Activated T-helper 1 cell treated with anti-CD3 and anti-CD28 coated beads, Interleukin-2, amount 50 U/mL, for 16 hours (primary cell): Measurements from ENCODE around the gene ZNF525.
A peak's percentile ranks its signal among the peaks of the same experiment; 100 is the strongest.
"Not testable (repeated sequence)": the region's sequence is repeated elsewhere in the genome, so short reads cannot be mapped to it uniquely, and the experiment has no call there.

ENCODE experiments used
- DNase-seq, 2 donors: peaks; one replicate each; pipeline ENCODE4 v3.0.0-alpha.2; 2020; ENCODE audit warnings: low read depth in 1 of 2, low spot score in 1 of 2

Gene ZNF525

DNA sequence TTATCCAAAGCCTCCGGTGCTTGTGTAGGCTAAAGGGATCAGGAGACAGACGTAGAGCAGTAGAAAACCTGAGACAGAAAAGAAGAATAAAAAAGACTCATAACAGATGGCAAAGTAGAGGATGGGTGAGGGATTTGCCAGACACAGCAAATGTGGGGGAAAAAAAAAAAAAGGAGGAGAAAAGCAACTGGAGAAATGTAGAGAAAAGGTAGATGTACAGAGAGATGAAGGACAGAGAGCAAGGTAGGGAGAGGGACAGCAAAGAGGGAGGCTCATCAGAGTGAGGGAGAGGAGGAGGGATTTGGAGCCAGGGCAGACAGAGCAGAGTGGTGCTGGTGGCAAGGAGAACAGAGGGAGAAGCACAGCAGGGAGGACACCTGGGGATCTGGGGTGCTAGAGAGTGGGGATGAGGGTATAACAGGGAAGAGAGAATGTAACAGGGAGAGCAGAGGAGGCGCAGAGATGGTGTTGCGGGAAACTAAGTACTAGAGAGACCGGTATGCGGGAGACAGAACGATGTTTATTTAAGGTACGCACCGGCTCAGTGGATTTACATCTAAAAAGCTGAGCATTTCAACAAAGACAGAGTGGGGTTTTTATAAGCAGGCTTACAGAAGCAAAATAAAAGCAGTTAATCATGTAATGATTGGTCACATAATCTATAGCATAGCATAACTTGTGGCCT lies 30.5 kb downstream of the ZNF525 start:
- not testable (repeated sequence) for DNase-seq

- DNase-seq, result no peak
Observed at GRCh38 chr19:53396525-53396868, 31.0 kb downstream of the ZNF525 start.

DNA sequence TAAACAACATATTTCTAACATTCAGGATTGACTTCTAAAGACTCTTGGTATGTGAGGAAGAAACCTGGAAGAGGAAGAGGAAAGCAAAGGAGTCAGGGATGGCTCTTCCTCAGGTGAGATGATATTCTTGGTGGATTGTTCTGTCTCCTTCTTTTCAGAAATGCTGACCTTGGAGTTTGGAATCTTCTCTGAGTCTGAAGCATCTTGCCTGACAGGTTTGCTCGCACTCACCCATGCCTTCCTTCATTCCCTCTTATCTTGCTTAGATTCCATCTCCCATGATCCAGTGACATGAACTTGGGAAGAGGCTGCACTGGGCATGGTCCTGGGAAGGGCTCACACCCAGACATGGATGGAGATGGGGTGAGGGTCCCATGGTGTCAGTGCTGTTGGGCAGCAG lies 32.4 kb downstream of the ZNF525 start:
- not testable (repeated sequence) for DNase-seq

GRCh38 chr19:53409505-53410204 lies 44.1 kb downstream of the ZNF525 start:
- no peak for DNase-seq

DNA sequence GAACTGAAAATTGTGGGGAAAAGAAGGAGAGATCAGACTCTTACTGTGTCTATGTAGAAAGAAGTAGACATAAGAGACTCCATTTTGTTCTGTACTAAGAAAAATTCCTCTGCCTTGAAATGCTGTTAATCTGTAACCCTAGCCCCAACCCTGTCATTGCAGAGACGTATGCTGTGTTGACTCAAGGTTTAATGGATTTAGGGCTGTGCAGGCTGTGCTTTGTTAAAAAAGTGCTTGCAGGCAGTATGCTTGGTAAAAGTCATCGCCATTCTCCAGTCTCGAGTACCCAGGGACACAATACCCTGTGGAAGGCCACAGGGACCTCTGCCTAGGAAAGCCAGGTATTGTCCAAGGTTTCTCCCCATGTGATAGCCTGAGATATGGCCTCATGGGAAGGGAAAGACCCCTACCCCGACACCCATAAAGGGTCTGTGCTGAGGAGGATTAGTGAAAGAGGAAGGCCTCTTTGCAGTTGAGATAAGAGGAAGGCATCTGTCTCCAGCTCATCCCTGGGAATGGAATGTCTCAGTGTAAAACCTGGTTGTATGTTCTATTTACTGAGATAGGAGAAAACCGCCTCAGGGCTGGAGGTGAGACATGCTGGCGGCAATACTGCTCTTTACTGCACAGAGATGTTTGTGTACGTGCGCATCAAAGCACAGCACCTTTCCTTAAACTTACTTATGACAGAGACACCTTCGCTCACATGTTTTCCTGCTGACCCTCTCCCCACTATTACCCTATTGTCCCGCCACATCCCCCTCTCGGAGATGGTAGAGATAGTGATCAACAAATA lies 55.2 kb downstream of the ZNF525 start:
- not testable (repeated sequence) for DNase-seq

- DNase-seq, result no peak
Observed at GRCh38 chr19:53422551-53422950, 57.0 kb downstream of the ZNF525 start.

DNA sequence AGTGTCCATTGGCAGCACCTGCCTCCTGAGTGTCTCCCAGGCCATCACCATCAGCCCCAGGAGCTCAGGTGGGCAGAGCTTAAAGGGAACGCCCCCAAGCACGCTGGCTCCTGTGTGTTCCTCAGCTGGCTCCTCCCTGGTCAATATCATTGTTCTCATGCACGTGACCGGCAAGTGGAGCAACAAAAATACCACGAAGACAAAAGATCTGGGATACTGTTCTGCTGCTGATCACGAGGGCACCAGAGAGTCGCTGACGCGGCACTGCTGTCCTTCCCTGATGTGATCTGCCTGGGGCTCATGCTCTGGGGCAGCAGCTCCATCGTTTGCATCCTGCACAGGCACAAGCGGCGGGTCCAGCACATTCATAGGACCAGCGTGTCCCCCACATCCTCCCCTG lies 57.6 kb downstream of the ZNF525 start:
- not testable (repeated sequence) for DNase-seq

- not testable (repeated sequence) for DNase-seq
Observed at GRCh38 chr19:53423680-53424079, 58.2 kb downstream of the ZNF525 start.

- DNase-seq, result peak; percentile 35 to 45
Observed at GRCh38 chr19:53424968-53425597, 59.6 kb downstream of the ZNF525 start.

GRCh38 chr19:53431399-53432087 lies 66.0 kb downstream of the ZNF525 start, which contains the start of gene ZNF761:
ZNF761 (plus strand) TSS chr19:53431984; CDS start chr19:53447269, 15,285 bp downstream.
- DNase-seq, result peak; percentile 97 to 98

DNA sequence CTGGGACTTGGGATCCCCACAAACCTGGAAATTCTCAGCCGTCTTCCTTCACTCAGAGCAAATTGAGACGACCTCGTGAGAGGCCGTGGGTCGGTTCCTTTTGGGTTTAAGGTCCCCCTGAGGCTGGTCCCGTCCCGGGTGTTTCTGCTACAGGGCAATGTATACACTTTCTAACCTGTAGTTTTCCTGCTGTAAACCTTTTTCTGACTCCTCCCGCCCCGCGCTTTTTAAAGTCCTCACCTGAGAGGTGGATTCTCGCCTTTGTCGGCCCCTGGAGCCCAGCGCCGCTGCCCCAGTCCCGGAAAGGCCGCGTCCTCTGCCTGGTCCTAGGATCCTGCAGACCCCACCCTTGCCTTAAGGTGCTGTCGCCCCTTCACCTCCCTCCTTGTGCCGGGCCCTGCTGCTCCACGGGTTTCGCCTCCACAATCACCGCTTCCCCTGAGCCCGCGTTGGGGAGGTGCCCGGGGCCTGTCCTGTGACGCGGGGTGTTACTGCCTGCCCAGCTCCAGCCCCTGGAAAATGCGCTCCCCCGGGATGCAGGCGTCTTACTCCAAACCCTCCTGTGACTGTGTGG lies 66.7 kb downstream of the ZNF525 start:
- no peak for DNase-seq
